Measurements from ENCODE around the gene HMMR. TPM values are rescaled to one million over a fixed set of nuclear protein-coding genes. Genes with fewer than 3 reads are reported as not detected.
A peak's percentile ranks its signal among the peaks of the same experiment; 100 is the strongest.

Gene HMMR
- total and polyA plus RNA-seq, 9 of the 15 experiments (the other 6 are each of a cell fraction or from before 2014, with no cell fraction given), result 74.9 to 133 (median 90.8) TPM

GRCh38 chr5:163459819-163460561 is 442 bp upstream of the HMMR start, which contains the start of gene NUDCD2 (continued):
- TF ChIP-seq USF1 (CRISPR knock-in tag; IDR thresholded peaks at IDR 0.05), result no peak
- TF ChIP-seq ARID1B (IDR thresholded peaks at IDR 0.05), result 0 out of 2 replicates have a peak, but pooled peaks have one; percentile 16
- TF ChIP-seq PML (IDR thresholded peaks at IDR 0.05; ENCODE audit: low read length), result peak; percentile 57; the same call in 1 of the 2 replicates
- no peak for TF ChIP-seq TFE3 (CRISPR knock-in tag; IDR thresholded peaks at IDR 0.05)
- TF ChIP-seq NFRKB (IDR thresholded peaks at IDR 0.05; ENCODE audit: low read depth), result peak; percentile 82; the same call in 1 of the 2 replicates
- TF ChIP-seq ZNF639 (CRISPR knock-in tag; conservative IDR thresholded peaks at IDR 0.05 in 1 of 2, IDR thresholded peaks at IDR 0.05 in 1 of 2), result peak in 1 of 2 experiments; percentile 49; a peak in 1 of 4 replicates
- TF ChIP-seq MITF (IDR thresholded peaks at IDR 0.05), result no peak
- TF ChIP-seq FOXP1 (CRISPR knock-in tag; IDR thresholded peaks at IDR 0.05), result peak; percentile 90
- TF ChIP-seq HNRNPH1 (optimal IDR thresholded peaks at IDR 0.05; ENCODE audit: low read depth, low read length), result no peak
- TF ChIP-seq ZFX (CRISPR knock-in tag; IDR thresholded peaks at IDR 0.05), result peak; percentile 100
- no peak for TF ChIP-seq BMI1 (IDR thresholded peaks at IDR 0.05; ENCODE audit: low read length)
- TF ChIP-seq CTCF (IDR thresholded peaks at IDR 0.05 in 2 of 3, conservative IDR thresholded peaks at IDR 0.05 in 1 of 3; ENCODE audit: insufficient read depth in 2 of 3, low read depth in 1 of 3, low read length in 3 of 3), result peak in 1 of 3 experiments; percentile 17; a peak in 3 of 6 replicates
- TF ChIP-seq GABPA (tag; conservative IDR thresholded peaks at IDR 0.05; ENCODE audit: low read depth), result no peak
- TF ChIP-seq JUND (IDR thresholded peaks at IDR 0.05; ENCODE audit: borderline replicate concordance, low read depth, low read length), result peak; percentile 2; the same call in 1 of the 2 replicates
- no peak for TF ChIP-seq JUND (tag; IDR thresholded peaks at IDR 0.05; ENCODE audit: borderline replicate concordance, low read depth, low read length)
- TF ChIP-seq ERF (CRISPR knock-in tag; IDR thresholded peaks at IDR 0.05), result peak; percentile 81
- TF ChIP-seq ZNF140 (CRISPR knock-in tag; IDR thresholded peaks at IDR 0.05), result no peak
- TF ChIP-seq ZEB2 (IDR thresholded peaks at IDR 0.05), result no peak

All from K562 (cell line).